ENCODE data around the gene SPSB3. TPM values are rescaled to one million over a fixed set of nuclear protein-coding genes. Genes with fewer than 3 reads are reported as not detected.

Gene SPSB3
- total and polyA plus RNA-seq, 2 experiments from 2014 or later = 27.1 to 34.7 TPM

- no peak overlapping the region for H3K4me3 ChIP-seq
- no peak overlapping the region for H3K27ac Mint-ChIP-seq
- no peaks in the 10 kb centered on the region for H3K79me2 ChIP-seq (replicated peaks; ENCODE audit: insufficient read depth)
- H3K9me2 ChIP-seq (ENCODE audit: insufficient read depth) = no peaks in the 10 kb centered on the region
- no peaks in the 10 kb centered on the region for H3K27me3 Mint-ChIP-seq (ENCODE audit: insufficient read depth, low read depth, poor library complexity)
- no peaks in the 10 kb centered on the region for H3F3A ChIP-seq (replicated peaks; ENCODE audit: low read depth)
- peaks cover 25% of the 10 kb centered on the region for H3K36me3 Mint-ChIP-seq (ENCODE audit: low read depth)
- H3K4me3 Mint-ChIP-seq = no peak overlapping the region
- no peak for ATAC-seq
- H3K4me2 ChIP-seq = no peak overlapping the region
- peaks cover 19% of the 10 kb centered on the region for H3K9me3 Mint-ChIP-seq
- no peak for DNase-seq (ENCODE audit: low spot score)
- H2AFZ ChIP-seq = no peak overlapping the region
- H3K27ac ChIP-seq (ENCODE audit: low read depth) = no peak overlapping the region
- TF ChIP-seq ZNF331 (CRISPR knock-in tag; IDR thresholded peaks at IDR 0.05; ENCODE audit: low read depth) (no peak), ZNF114 (CRISPR knock-in tag; IDR thresholded peaks at IDR 0.05) (no peak), STAT1 (IDR thresholded peaks at IDR 0.05; ENCODE audit: unreplicated experiment) (no peak), EZH2 (IDR thresholded peaks at IDR 0.05; ENCODE audit: low read depth, unreplicated experiment) (no peak), EZH2phosphoT487 (IDR thresholded peaks at IDR 0.05; ENCODE audit: unreplicated experiment) (no peak), REST (IDR thresholded peaks at IDR 0.05; ENCODE audit: unreplicated experiment) (no peak), ETS1 (IDR thresholded peaks at IDR 0.05) (no peak), POLR2AphosphoS5 (IDR thresholded peaks at IDR 0.05; ENCODE audit: low read depth) (no peak), CTCF (conservative IDR thresholded peaks at IDR 0.05; ENCODE audit: low read depth in 2 of 2) (no peak), ZNF462 (CRISPR knock-in tag; IDR thresholded peaks at IDR 0.05) (no peak), NANOG (IDR thresholded peaks at IDR 0.05; ENCODE audit: borderline replicate concordance) (no peak), JUNB (IDR thresholded peaks at IDR 0.05; ENCODE audit: unreplicated experiment) (no peak), CREB1 (CRISPR knock-in tag; IDR thresholded peaks at IDR 0.05; ENCODE audit: low read depth) (no peak)
- no peaks in the 10 kb centered on the region for H3K4me1 Mint-ChIP-seq
- H3K36me3 ChIP-seq (ENCODE audit: insufficient read depth) = no peaks in the 10 kb centered on the region; the same call in 1 of the 2 replicates
- H3K4me1 ChIP-seq (ENCODE audit: insufficient read depth) = no peaks in the 10 kb centered on the region
- no peaks in the 10 kb centered on the region for H3K27me3 ChIP-seq (ENCODE audit: insufficient read depth)
- H4K20me1 ChIP-seq (replicated peaks; ENCODE audit: insufficient read depth) = no peaks in the 10 kb centered on the region
Measured at GRCh38 chr16:1792836-1793577, 10.6 kb upstream of the SPSB3 start.

Measured in GM23338 (cell line).